H1 (cell line): ENCODE measurements around the gene BBS2. TPM values are rescaled to one million over a fixed set of nuclear protein-coding genes. Genes with fewer than 3 reads are reported as not detected.

Experiments used
- CTCF ChIA-PET: fragments of 300-600 bp; sonication (Branson Sonifier 250); formaldehyde crosslinking; loops from one replicate; lab custom pipeline; 2021; ENCODE audit not compliant: partially characterized antibody; lab: Charles Lee
- POLR2A ChIA-PET: fragments of 300-600 bp; sonication (Branson Sonifier 250); formaldehyde crosslinking; loops from one replicate; lab custom pipeline; 2021; ENCODE audit warnings: inconsistent platforms; ENCODE audit not compliant: partially characterized antibody; lab: Charles Lee
- DNase-seq, 2 experiments: peaks; one replicate each; pipeline versions ENCODE4 v3.0.0 to v3.0.0-alpha.2; 2010 to 2022; ENCODE audit warnings: low spot score in 2 of 2, low read depth in 1 of 2, mixed read lengths in 1 of 2
- FAIRE-seq: peaks from 2 replicates; lab custom pipeline; 2011; peaks lifted over from hg19 to GRCh38; lab: Jason Lieb, UNC
- H2AFZ ChIP-seq: 2 replicates; pipeline ENCODE4 v1.8.1; 2012; ENCODE audit warnings: low read length, inconsistent platforms
- H2AK5ac ChIP-seq: 2 replicates; pipeline ENCODE4 v1.6.1; 2013; ENCODE audit warnings: low read depth, low read length
- H2BK120ac ChIP-seq: replicated peaks from 2 replicates; pipeline ENCODE3; 2013; ENCODE audit warnings: low read depth, low read length, inconsistent platforms
- H2BK12ac ChIP-seq: 2 replicates; pipeline ENCODE4 v1.6.1; 2013; ENCODE audit warnings: low read depth, low read length
- H2BK15ac ChIP-seq: 2 replicates; pipeline ENCODE4 v1.6.1; 2013; ENCODE audit warnings: low read length
- H2BK20ac ChIP-seq: 2 replicates; pipeline ENCODE4 v1.6.1; 2013; ENCODE audit warnings: low read length
- H2BK5ac ChIP-seq: 2 replicates; pipeline ENCODE4 v1.6.1; 2013; ENCODE audit warnings: low read depth, low read length
- H3K14ac ChIP-seq: 2 replicates; pipeline ENCODE4 v1.6.1; 2013; ENCODE audit warnings: inconsistent platforms; ENCODE audit not compliant: insufficient read length
- H3K18ac ChIP-seq: 2 replicates; pipeline ENCODE4 v1.6.1; 2013; ENCODE audit warnings: low read length; ENCODE audit errors: extremely low read depth
- H3K23ac ChIP-seq: 2 replicates; pipeline ENCODE4 v1.6.1; 2013; ENCODE audit warnings: inconsistent platforms; ENCODE audit not compliant: insufficient read length
- H3K23me2 ChIP-seq: 2 replicates; pipeline ENCODE4 v1.6.1; 2013; ENCODE audit warnings: low read depth, low read length
- H3K27ac ChIP-seq: 2 replicates; pipeline ENCODE4 v1.6.1; 2011; ENCODE audit warnings: low read depth, low read length, inconsistent platforms
- H3K27me3 ChIP-seq, 4 experiments: replicated peaks in 1 of 4; 1 replicate in 1 of 4; 2 replicates in 3 of 4; pipeline versions ENCODE4 v1.6.1 to v1.8.1; 2011 to 2013; ENCODE audit warnings: low read length in 3 of 4, mild to moderate bottlenecking in 3 of 4, inconsistent platforms in 2 of 4, mixed read lengths in 2 of 4, moderate library complexity in 1 of 4; ENCODE audit not compliant: control insufficient read depth in 3 of 4, insufficient read depth in 3 of 4; ENCODE audit errors: extremely low read depth in 1 of 4
- H3K36me3 ChIP-seq, 4 experiments: 2 replicates each; pipeline versions ENCODE4 v1.6.1 to v1.8.1; 2011 to 2013; ENCODE audit warnings: mild to moderate bottlenecking in 4 of 4, low read length in 3 of 4, moderate library complexity in 2 of 4, control low read depth in 1 of 4, inconsistent platforms in 1 of 4; ENCODE audit not compliant: insufficient read depth in 4 of 4, control insufficient read depth in 2 of 4
- H3K4ac ChIP-seq: replicated peaks from 2 replicates; pipeline ENCODE3; 2013; ENCODE audit warnings: low read length, low read depth, mixed read lengths, inconsistent platforms; ENCODE audit not compliant: insufficient read length
- H3K4me1 ChIP-seq, 4 experiments: replicated peaks in 1 of 4; 1 replicate in 1 of 4; 2 replicates in 3 of 4; pipeline versions ENCODE4 v1.6.1 to v1.8.1; 2011 to 2013; ENCODE audit warnings: low read length in 3 of 4, inconsistent platforms in 2 of 4, mixed read lengths in 1 of 4; ENCODE audit not compliant: insufficient read depth in 4 of 4, control insufficient read depth in 3 of 4
- H3K4me2 ChIP-seq, 2 experiments: 2 replicates each; pipeline versions ENCODE4 v1.6.1 to v1.8.1; 2011 to 2013; ENCODE audit warnings: low read depth in 2 of 2, low read length in 2 of 2, control low read depth in 1 of 2, inconsistent platforms in 1 of 2, mild to moderate bottlenecking in 1 of 2; ENCODE audit not compliant: insufficient read depth in 1 of 2
- H3K4me3 ChIP-seq, 4 experiments: fragments of 200-600, 300-600 bp in 1 of 4; sonication (generic), shearing (Covaris generic), sonication (Bioruptor Twin) in 1 of 4; 2 replicates each; pipeline versions ENCODE4 v1.5.1 to v1.8.1; 2011 to 2016; ENCODE audit warnings: low read length in 4 of 4, low read depth in 3 of 4, control low read depth in 2 of 4, inconsistent platforms in 2 of 4, mild to moderate bottlenecking in 2 of 4, mixed read lengths in 1 of 4, moderate library complexity in 1 of 4; ENCODE audit not compliant: insufficient read depth in 2 of 4; ENCODE audit errors: extremely low read depth in 1 of 4
- H3K56ac ChIP-seq: replicated peaks from 2 replicates; pipeline ENCODE3; 2013; ENCODE audit warnings: low read depth, mild to moderate bottlenecking, mixed read lengths, low read length, inconsistent platforms; ENCODE audit not compliant: insufficient read length
- H3K79me1 ChIP-seq: 2 replicates; pipeline ENCODE4 v1.6.1; 2013; ENCODE audit warnings: low read depth, low read length, control low read depth
- H3K79me2 ChIP-seq, 2 experiments: 2 replicates each; pipeline versions ENCODE4 v1.6.1 to v1.8.1; 2012 to 2013; ENCODE audit warnings: low read length in 2 of 2, mild to moderate bottlenecking in 2 of 2, inconsistent platforms in 1 of 2; ENCODE audit not compliant: insufficient read depth in 2 of 2, control insufficient read depth in 1 of 2
- H3K9ac ChIP-seq, 4 experiments: replicated peaks in 1 of 4; 1 replicate in 1 of 4; 2 replicates in 3 of 4; pipeline versions ENCODE4 v1.6.1 to v1.8.1; 2011 to 2013; ENCODE audit warnings: low read depth in 3 of 4, low read length in 3 of 4, control low read depth in 2 of 4, mild to moderate bottlenecking in 2 of 4, moderate library complexity in 2 of 4, inconsistent platforms in 1 of 4; ENCODE audit errors: extremely low read depth in 1 of 4
- H3K9me3 ChIP-seq, 2 experiments: 2 replicates each; pipeline versions ENCODE4 v1.6.1 to v1.8.1; 2012 to 2013; ENCODE audit warnings: mild to moderate bottlenecking in 2 of 2, moderate library complexity in 2 of 2, control low read depth in 1 of 2, inconsistent platforms in 1 of 2, low read depth in 1 of 2, low read length in 1 of 2, mixed read lengths in 1 of 2; ENCODE audit not compliant: insufficient read depth in 2 of 2
- H4K20me1 ChIP-seq, 2 experiments: replicated peaks in 1 of 2; 2 replicates each; pipeline versions ENCODE3 to v1.8.1; 2011 to 2013; ENCODE audit warnings: inconsistent platforms in 2 of 2, low read length in 2 of 2, mild to moderate bottlenecking in 1 of 2; ENCODE audit not compliant: insufficient read depth in 2 of 2, control insufficient read depth in 1 of 2
- H4K5ac ChIP-seq: 2 replicates; pipeline ENCODE4 v1.6.1; 2013; ENCODE audit warnings: low read length, low read depth, mixed read lengths, inconsistent platforms; ENCODE audit not compliant: insufficient read length
- H4K8ac ChIP-seq: 2 replicates; pipeline ENCODE4 v1.8.0; 2013; ENCODE audit warnings: mild to moderate bottlenecking, moderate library complexity, low read length, inconsistent platforms; ENCODE audit not compliant: insufficient read depth; ENCODE audit errors: extremely low read depth
- H4K91ac ChIP-seq: replicated peaks from 2 replicates; pipeline ENCODE3; 2013; ENCODE audit warnings: low read length, mixed read lengths, inconsistent platforms; ENCODE audit not compliant: insufficient read length
- CBX5 ChIP-seq: fragments of 300-800, 300-1000 bp; sonication (generic); IDR thresholded peaks from 2 replicates; pipeline ENCODE4 v1.7.1; 2016; ENCODE audit warnings: antibody characterized with exemption, low read length, low read depth
- WGBS, 2 experiments: shearing (Covaris generic) in 1 of 2; methylation state at CpG; one replicate each; pipeline versions ENCODE4 v1.1.6 to v1.1.7; 2013 to 2015; ENCODE audit warnings: low lambda C conversion rate in 2 of 2, mixed read lengths in 2 of 2, inconsistent platforms in 1 of 2, low coverage in 1 of 2, missing lambda C conversion rate in 1 of 2; ENCODE audit not compliant: insufficient replicate concordance in 2 of 2, insufficient coverage in 1 of 2, insufficient read length in 1 of 2; ENCODE audit errors: extremely low coverage in 1 of 2, missing lambda C conversion rate in 1 of 2; 5-methylcytosine and 5-hydroxymethylcytosine counted together
- polyA plus RNA-seq, 7 experiments: library from polyadenylated mRNA; depleted of rRNA in 3 of 7; stranded (reverse) in 5 of 7; unstranded in 2 of 7; fragments of >200 nt in 5 of 7; fragments of 200-250 nt in 2 of 7; gene quantifications; 1 replicate in 5 of 7; 2 replicates in 1 of 7; 4 replicates in 1 of 7; pipeline versions ENCODE4 v1.2.1 to v1.2.3, GENCODE V29; 2011 to 2013; ENCODE audit warnings: missing spikeins in 2 of 7, mixed read lengths in 2 of 7
- total RNA-seq: library from RNA; stranded (reverse); fragmentation: NEBNext Ultra II Directional; extraction: Animal tissue kit (Norgen Biotek cat#: 25700); gene quantifications from 2 replicates; pipeline ENCODE4 v1.2.1, GENCODE V29; 2021

The BBS2 gene
- total and polyA plus RNA-seq, 2 of the 8 experiments (the other 6 are each of a cell fraction or from before 2014, with no cell fraction given) = 12.3 to 15.1 TPM

DNA sequence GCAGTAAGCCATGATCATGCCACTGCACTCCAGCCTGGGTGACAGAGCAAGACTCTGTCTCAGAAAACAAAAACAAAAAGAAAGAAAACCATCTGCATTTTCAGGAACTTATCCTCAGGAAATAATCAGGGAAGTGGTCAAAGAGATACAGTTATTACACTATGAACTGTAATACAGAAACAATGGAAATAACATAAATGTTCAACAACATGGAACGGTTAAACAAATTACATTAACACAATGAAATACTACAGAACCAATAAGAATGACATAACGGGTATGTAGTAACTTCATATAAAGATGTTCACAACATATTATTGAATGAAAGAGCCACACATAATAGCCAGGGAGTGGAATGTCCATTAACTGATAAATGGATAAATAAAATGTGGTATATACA, 6.7 kb downstream of the BBS2 start:
- no peak overlapping the region for H2BK120ac ChIP-seq
- no peak overlapping the region for H3K4ac ChIP-seq
- H2AK5ac ChIP-seq = no peak overlapping the region
- H3K23ac ChIP-seq = no peak overlapping the region
- H4K20me1 ChIP-seq = no peaks in the 10 kb centered on the region
- H3K79me1 ChIP-seq = no peaks in the 10 kb centered on the region
- CTCF ChIA-PET = interaction anchor here (0.8 to 2.1 kb wide), 17 partner anchors 8 to 191 kb away, joined by 3 to 7 read pairs (median 5); partner anchors contain the start of gene MT1E
- no peaks in the 10 kb centered on the region for H3K9me3 ChIP-seq
- no peak overlapping the region for H2BK5ac ChIP-seq
- H3K4me3 ChIP-seq = no peak overlapping the region
- no peak overlapping the region for H2BK15ac ChIP-seq
- H3K27me3 ChIP-seq = no peaks in the 10 kb centered on the region
- POLR2A ChIA-PET = no interaction called here
- no peaks in the 10 kb centered on the region; a peak in 2 of 8 replicates for H3K36me3 ChIP-seq
- no peaks in the 10 kb centered on the region for H3K23me2 ChIP-seq
- no peak overlapping the region for H4K91ac ChIP-seq
- no peak overlapping the region for H3K18ac ChIP-seq
- no peak overlapping the region for H2BK12ac ChIP-seq
- H3K56ac ChIP-seq = no peak overlapping the region
- H3K27ac ChIP-seq = no peak overlapping the region
- H2BK20ac ChIP-seq = no peak overlapping the region
- no peak overlapping the region for H2AFZ ChIP-seq
- H3K4me1 ChIP-seq = no peaks in the 10 kb centered on the region
- H3K4me2 ChIP-seq = no peak overlapping the region
- DNase-seq (no peak), FAIRE-seq (no peak)
- H3K14ac ChIP-seq = no peak overlapping the region
- H3K79me2 ChIP-seq = no peaks in the 10 kb centered on the region
- no peak overlapping the region for H4K5ac ChIP-seq
- 90% methylated on average over 2 of the region's 2 CpGs; no CpG with 5 or more reads in 1 of the 2 experiments for WGBS, 2 experiments
- no peak overlapping the region for H3K9ac ChIP-seq
- H4K8ac ChIP-seq = no peak overlapping the region
- no peak for TF ChIP-seq CBX5
